IMR-90 (cell line): ENCODE data around the gene L1CAM. TPM values are rescaled to one million over a fixed set of nuclear protein-coding genes. Genes with fewer than 3 reads are reported as not detected.

Experiments used
- ATAC-seq: fragments of 200-7000 bp; cut with Tn5 transposase; 2 replicates; pipeline ENCODE4 v1.9.1; 2020; ENCODE audit warnings: low read depth, mild to moderate bottlenecking, moderate library complexity
- BruUV-seq: library from RNA; stranded (reverse); fragments of 400-500 nt; replicated peaks from 2 replicates; lab custom pipeline; 2021; lab: Mats Ljungman, UMichigan
- CTCF ChIA-PET: fragments of 300-600 bp; formaldehyde crosslinking; extraction: SDS; loops from one replicate; lab custom pipeline; 2021; ENCODE audit warnings: antibody characterized with exemption; lab: Yijun Ruan, JAX
- POLR2A ChIA-PET: fragments of 300-600 bp; sonication (Branson Sonifier 250); formaldehyde crosslinking; loops from one replicate; lab custom pipeline; 2022; ENCODE audit warnings: antibody characterized with exemption; ENCODE audit not compliant: unreplicated experiment; lab: Charles Lee
- DNase-seq: peaks from one replicate; pipeline ENCODE4 v3.0.0; 2013
- H2AFZ ChIP-seq: replicated peaks from 2 replicates; pipeline ENCODE3; 2013; ENCODE audit warnings: low read length, mild to moderate bottlenecking; ENCODE audit not compliant: poor library complexity
- H2AK5ac ChIP-seq: 2 replicates; pipeline ENCODE4 v1.6.1; 2013; ENCODE audit warnings: low read depth, low read length, inconsistent platforms
- H2AK9ac ChIP-seq: replicated peaks from 2 replicates; pipeline ENCODE3; 2013; ENCODE audit warnings: mild to moderate bottlenecking, low read depth, low read length, moderate library complexity; ENCODE audit not compliant: poor library complexity
- H2BK120ac ChIP-seq: 2 replicates; pipeline ENCODE4 v1.6.1; 2013; ENCODE audit warnings: low read depth, low read length, inconsistent platforms
- H2BK15ac ChIP-seq: 3 replicates; pipeline ENCODE4 v1.6.1; 2013; ENCODE audit warnings: low read depth, low read length, inconsistent platforms
- H2BK20ac ChIP-seq: 2 replicates; pipeline ENCODE4 v1.6.1; 2013; ENCODE audit warnings: low read depth, mild to moderate bottlenecking, inconsistent platforms, low read length, moderate library complexity
- H2BK5ac ChIP-seq: 2 replicates; pipeline ENCODE4 v1.6.1; 2013; ENCODE audit warnings: mild to moderate bottlenecking, low read depth, low read length, inconsistent platforms; ENCODE audit not compliant: poor library complexity, severe bottlenecking
- H3K14ac ChIP-seq: replicated peaks from 2 replicates; pipeline ENCODE4 v1.6.1; 2013; ENCODE audit warnings: low read depth, low read length, inconsistent platforms
- H3K18ac ChIP-seq: 2 replicates; pipeline ENCODE4 v1.6.1; 2013; ENCODE audit warnings: low read depth, low read length, control low read depth
- H3K23ac ChIP-seq: 2 replicates; pipeline ENCODE4 v1.6.1; 2013; ENCODE audit warnings: low read depth, low read length, inconsistent platforms
- H3K27ac ChIP-seq: 2 replicates; pipeline ENCODE4 v1.5.1; 2013; ENCODE audit warnings: mild to moderate bottlenecking, control low read depth, low read length; ENCODE audit not compliant: insufficient read depth
- H3K27me3 ChIP-seq: 2 replicates; pipeline ENCODE4 v1.6.1; 2013; ENCODE audit warnings: low read length; ENCODE audit not compliant: control insufficient read depth, insufficient read depth
- H3K36me3 ChIP-seq: 2 replicates; pipeline ENCODE4 v1.6.1; 2013; ENCODE audit warnings: low read length, mixed read lengths; ENCODE audit not compliant: control insufficient read depth, insufficient read depth
- H3K4ac ChIP-seq: 2 replicates; pipeline ENCODE4 v1.6.1; 2013; ENCODE audit warnings: low read depth, low read length, inconsistent platforms
- H3K4me1 ChIP-seq: 2 replicates; pipeline ENCODE4 v1.6.1; 2013; ENCODE audit warnings: low read length, mixed read lengths; ENCODE audit not compliant: control insufficient read depth, insufficient read depth
- H3K4me2 ChIP-seq: 2 replicates; pipeline ENCODE4 v1.6.1; 2013; ENCODE audit warnings: low read depth, mild to moderate bottlenecking, control low read depth, low read length, moderate library complexity
- H3K4me3 ChIP-seq: 2 replicates; pipeline ENCODE4 v1.5.1; 2013; ENCODE audit warnings: low read depth, mild to moderate bottlenecking, control low read depth, low read length, moderate library complexity; ENCODE audit not compliant: insufficient read depth
- H3K56ac ChIP-seq: 2 replicates; pipeline ENCODE4 v1.6.1; 2013; ENCODE audit warnings: low read length, inconsistent platforms; ENCODE audit not compliant: insufficient read depth; ENCODE audit errors: extremely low read depth
- H3K79me1 ChIP-seq, 2 experiments: 2 replicates each; pipeline ENCODE4 v1.6.1; 2013; ENCODE audit warnings: low read length in 2 of 2, inconsistent platforms in 1 of 2, low read depth in 1 of 2
- H3K9ac ChIP-seq: 2 replicates; pipeline ENCODE4 v1.6.1; 2013; ENCODE audit warnings: low read depth, low read length, control low read depth
- H3K9me1 ChIP-seq: 2 replicates; pipeline ENCODE4 v1.6.1; 2013; ENCODE audit warnings: low read length, inconsistent platforms; ENCODE audit not compliant: insufficient read depth
- H3K9me3 ChIP-seq: 2 replicates; pipeline ENCODE4 v1.6.1; 2013; ENCODE audit warnings: low read length; ENCODE audit not compliant: control insufficient read depth, insufficient read depth
- H4K20me1 ChIP-seq: 2 replicates; pipeline ENCODE4 v1.6.1; 2013; ENCODE audit warnings: low read length, inconsistent platforms; ENCODE audit not compliant: insufficient read depth
- H4K5ac ChIP-seq: 2 replicates; pipeline ENCODE4 v1.6.1; 2013; ENCODE audit warnings: mild to moderate bottlenecking, low read depth, low read length, control low read depth
- H4K8ac ChIP-seq, 2 experiments: 2 replicates each; pipeline ENCODE4 v1.6.1; 2013; ENCODE audit warnings: low read depth in 2 of 2, low read length in 2 of 2, control low read depth in 1 of 2, inconsistent platforms in 1 of 2
- H4K91ac ChIP-seq: 2 replicates; pipeline ENCODE4 v1.6.1; 2013; ENCODE audit warnings: low read depth, low read length, inconsistent platforms; ENCODE audit not compliant: insufficient read depth
- CEBPB ChIP-seq: IDR thresholded peaks from 2 replicates; pipeline ENCODE4 v1.6.1; 2012; ENCODE audit warnings: low read depth, low read length, improper control_type of control experiment
- CHD1 ChIP-seq: IDR thresholded peaks from 2 replicates; pipeline ENCODE4 v1.6.1; 2012; ENCODE audit warnings: low read depth, low read length, improper control_type of control experiment
- CTCF ChIP-seq: conservative IDR thresholded peaks from 2 replicates; pipeline ENCODE4 v1.5.1; 2012; ENCODE audit warnings: mild to moderate bottlenecking, low read depth, low read length, improper control_type of control experiment
- RAD21 ChIP-seq: IDR thresholded peaks from 2 replicates; pipeline ENCODE4 v1.6.1; 2012; ENCODE audit warnings: low read length, improper control_type of control experiment
- RCOR1 ChIP-seq: IDR thresholded peaks from 2 replicates; pipeline ENCODE4 v1.6.1; 2012; ENCODE audit warnings: mild to moderate bottlenecking, low read length, improper control_type of control experiment; ENCODE audit not compliant: insufficient replicate concordance
- SMC3 ChIP-seq: fragments of 150-350 bp; IDR thresholded peaks from 2 replicates; pipeline ENCODE4 v1.6.1; 2016; ENCODE audit warnings: low read depth, mild to moderate bottlenecking, antibody characterized with exemption, low read length, moderate library complexity
- WGBS, 2 experiments: methylation state at CpG; one replicate each; pipeline versions ENCODE4 v1.1.5 to v1.1.7; 2013; ENCODE audit warnings: missing lambda C conversion rate in 2 of 2; ENCODE audit not compliant: insufficient read length in 1 of 2; ENCODE audit errors: extremely low coverage in 2 of 2; 5-methylcytosine and 5-hydroxymethylcytosine counted together
- dilution Hi-C: fragments of 300-500 bp; cut with HindIII; formaldehyde crosslinking; loops from one replicate; pipeline ENCODE4 v1.14.3; 2018; ENCODE audit warnings: low sequenced_read_pairs; ENCODE audit not compliant: unreplicated experiment
- in situ Hi-C: fragments of 300-500 bp; cut with MboI; formaldehyde crosslinking; loops from 3 replicates; pipeline ENCODE4 v1.14.3; 2019; ENCODE audit warnings: low sequenced_read_pairs, inconsistent platforms, mixed read lengths
- intact Hi-C: fragments of 100-400 bp; cut with micrococcal nuclease; formaldehyde crosslinking; loops from 2 replicates; pipeline ENCODE4 v1.10.0; 2022
- polyA plus RNA-seq, 3 experiments: library from polyadenylated mRNA; depleted of rRNA; stranded (reverse); fragments of >200 nt; gene quantifications; 2 replicates each; pipeline ENCODE4 v1.2.3, GENCODE V29; 2012; ENCODE audit warnings: low replicate concordance in 1 of 3
- total RNA-seq: library from RNA; depleted of rRNA; stranded (reverse); fragments of >200 nt; gene quantifications from 2 replicates; pipeline ENCODE4 v1.2.3, GENCODE V29; 2012

Gene L1CAM
- total and polyA plus RNA-seq, 2 of the 4 experiments (the other 2 are of a cell fraction): 0.36 to 1.9 TPM

DNA sequence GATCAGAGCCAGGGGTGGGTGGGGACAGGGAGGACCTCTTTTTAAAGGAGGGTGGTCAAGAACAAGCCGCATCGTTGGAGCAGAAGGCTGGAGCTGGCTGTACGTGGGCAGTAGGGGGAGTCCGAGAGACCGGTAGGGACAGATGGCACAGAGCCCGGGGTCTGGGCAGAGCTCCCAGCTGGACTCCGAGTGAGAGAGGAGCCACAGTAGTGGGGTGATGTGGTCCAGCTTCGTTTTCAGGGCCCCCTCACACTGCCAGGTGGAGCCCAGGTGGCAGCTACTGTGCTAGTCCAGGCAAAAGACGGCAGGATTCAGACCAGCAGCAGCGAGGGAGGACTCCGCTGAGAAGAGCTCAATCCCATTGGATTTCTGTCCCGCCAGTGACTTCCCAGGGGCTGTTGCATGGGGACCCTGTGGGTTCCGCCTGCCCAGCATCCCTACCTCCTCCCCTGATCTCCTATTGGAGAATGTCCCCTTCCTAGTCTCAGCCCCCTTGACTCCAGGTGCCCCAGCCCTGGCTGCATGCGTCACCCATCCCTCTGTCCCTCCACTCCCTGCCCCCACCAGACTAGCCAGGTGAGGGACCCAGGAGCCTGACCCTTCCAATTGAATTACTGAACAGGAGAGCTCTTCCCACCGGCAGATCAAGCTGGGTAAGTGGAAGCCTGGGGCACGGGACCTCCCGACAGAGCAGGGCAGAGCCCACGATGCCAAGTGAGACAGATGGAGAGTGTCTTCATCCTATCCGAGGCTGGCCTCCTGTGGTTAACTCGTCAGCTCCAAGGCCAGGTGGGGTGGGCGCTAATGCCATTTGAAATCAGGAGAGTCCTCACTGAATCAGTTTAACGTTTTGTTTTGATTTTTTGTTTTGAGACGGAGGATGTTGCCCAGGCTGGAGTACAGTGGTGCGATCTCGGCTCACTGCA, 37.2 kb upstream of the L1CAM start:
- POLR2A ChIA-PET: interaction anchor here (0.5 kb wide), 1 partner anchor 626 kb away, joined by 12 read pairs; no protein-coding TSS in a partner anchor
- BruUV-seq: no TSS peak
- H2AK5ac ChIP-seq: no peak overlapping the region
- no peak overlapping the region for H3K18ac ChIP-seq
- H3K36me3 ChIP-seq: no peaks in the 10 kb centered on the region
- no peak overlapping the region for H4K5ac ChIP-seq
- H3K9ac ChIP-seq: no peak overlapping the region
- DNase-seq: peak; percentile 58
- intact Hi-C loops: no loop called here
- no peak overlapping the region for H4K8ac ChIP-seq
- TF ChIP-seq RCOR1: no peak
- TF ChIP-seq SMC3: peak; percentile 27
- peak; percentile 50 for TF ChIP-seq CTCF
- TF ChIP-seq CHD1: no peak
- TF ChIP-seq CEBPB: no peak
- 0 out of 2 replicates have a peak, but pooled peaks have one; percentile 17 for TF ChIP-seq RAD21
- H2AK9ac ChIP-seq: no peak overlapping the region
- H3K4me1 ChIP-seq: peaks cover 2% of the 10 kb centered on the region
- no peak overlapping the region for H2BK120ac ChIP-seq
- no peaks in the 10 kb centered on the region; the same call in 1 of the 2 replicates for H3K9me1 ChIP-seq
- H3K56ac ChIP-seq: no peak overlapping the region
- peaks cover 5% of the 10 kb centered on the region; the same call in 1 of the 2 replicates for H3K27me3 ChIP-seq
- H2AFZ ChIP-seq: peak overlapping the region; percentile 35
- peak; percentile 46 for ATAC-seq
- H2BK5ac ChIP-seq: no peak overlapping the region
- in situ Hi-C loops: loop anchor here (25.0 kb wide), 1 partner anchor 961 kb away; no protein-coding TSS in a partner anchor
- WGBS, 2 experiments: 72% methylated on average over 2 of the region's 25 CpGs; no CpG with 5 or more reads in 1 of the 2 experiments
- no peak overlapping the region for H3K4me3 ChIP-seq
- H3K79me1 ChIP-seq: peaks cover 0 to 7% of the 10 kb centered on the region in 2 experiments; a peak in 2 of 4 replicates
- CTCF ChIA-PET: interaction anchor here (0.8 kb wide), 1 partner anchor 11 kb away, joined by 7 read pairs; no protein-coding TSS in a partner anchor
- H3K14ac ChIP-seq: no peak overlapping the region
- H4K91ac ChIP-seq: no peak overlapping the region
- dilution Hi-C loops: no loop called here
- no peak overlapping the region for H2BK15ac ChIP-seq
- no peaks in the 10 kb centered on the region; the same call in 1 of the 2 replicates for H4K20me1 ChIP-seq
- no peaks in the 10 kb centered on the region for H3K9me3 ChIP-seq
- no peak overlapping the region for H3K27ac ChIP-seq
- no peak overlapping the region for H3K4ac ChIP-seq
- no peak overlapping the region for H3K23ac ChIP-seq
- H2BK20ac ChIP-seq: no peak overlapping the region
- H3K4me2 ChIP-seq: no peak overlapping the region
